Astrocyte of the spinal cord (primary cell): ENCODE results near the gene SOX15.
A peak's percentile ranks its signal among the peaks of the same experiment; 100 is the strongest.

ENCODE experiments used
- DNase-seq: peaks from one replicate; pipeline ENCODE4 v3.0.0; 2011; ENCODE audit warnings: low read depth, low spot score
- H3K4me3 ChIP-seq: 2 replicates; pipeline ENCODE4 v1.5.1; 2011; ENCODE audit warnings: low read depth, mild to moderate bottlenecking, low read length, moderate library complexity
- in situ Hi-C: cut with HindIII; loops from 2 replicates; pipeline ENCODE4 v1.10.0; 2017; ENCODE audit warnings: low sequenced_read_pairs
- TF ChIP-seq, protein P1 (sequence below): IDR thresholded peaks from 2 replicates; pipeline ENCODE4 v1.5.1; 2012; ENCODE audit warnings: low read depth, mild to moderate bottlenecking, low read length, inconsistent platforms

SOX15 gene

GRCh38 chr17:7576432-7576937 is 13.4 kb downstream of the SOX15 start:
- H3K4me3 ChIP-seq: no peak overlapping the region
- no peak for DNase-seq
- in situ Hi-C loops: no loop called here
- TF ChIP-seq, protein P1, sequence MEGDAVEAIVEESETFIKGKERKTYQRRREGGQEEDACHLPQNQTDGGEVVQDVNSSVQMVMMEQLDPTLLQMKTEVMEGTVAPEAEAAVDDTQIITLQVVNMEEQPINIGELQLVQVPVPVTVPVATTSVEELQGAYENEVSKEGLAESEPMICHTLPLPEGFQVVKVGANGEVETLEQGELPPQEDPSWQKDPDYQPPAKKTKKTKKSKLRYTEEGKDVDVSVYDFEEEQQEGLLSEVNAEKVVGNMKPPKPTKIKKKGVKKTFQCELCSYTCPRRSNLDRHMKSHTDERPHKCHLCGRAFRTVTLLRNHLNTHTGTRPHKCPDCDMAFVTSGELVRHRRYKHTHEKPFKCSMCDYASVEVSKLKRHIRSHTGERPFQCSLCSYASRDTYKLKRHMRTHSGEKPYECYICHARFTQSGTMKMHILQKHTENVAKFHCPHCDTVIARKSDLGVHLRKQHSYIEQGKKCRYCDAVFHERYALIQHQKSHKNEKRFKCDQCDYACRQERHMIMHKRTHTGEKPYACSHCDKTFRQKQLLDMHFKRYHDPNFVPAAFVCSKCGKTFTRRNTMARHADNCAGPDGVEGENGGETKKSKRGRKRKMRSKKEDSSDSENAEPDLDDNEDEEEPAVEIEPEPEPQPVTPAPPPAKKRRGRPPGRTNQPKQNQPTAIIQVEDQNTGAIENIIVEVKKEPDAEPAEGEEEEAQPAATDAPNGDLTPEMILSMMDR: no peak

GRCh38 chr17:7575959-7576358 is 13.9 kb downstream of the SOX15 start:
- TF ChIP-seq, protein P1: no peak
- H3K4me3 ChIP-seq: no peak overlapping the region
- DNase-seq: no peak
- in situ Hi-C loops: no loop called here

DNA sequence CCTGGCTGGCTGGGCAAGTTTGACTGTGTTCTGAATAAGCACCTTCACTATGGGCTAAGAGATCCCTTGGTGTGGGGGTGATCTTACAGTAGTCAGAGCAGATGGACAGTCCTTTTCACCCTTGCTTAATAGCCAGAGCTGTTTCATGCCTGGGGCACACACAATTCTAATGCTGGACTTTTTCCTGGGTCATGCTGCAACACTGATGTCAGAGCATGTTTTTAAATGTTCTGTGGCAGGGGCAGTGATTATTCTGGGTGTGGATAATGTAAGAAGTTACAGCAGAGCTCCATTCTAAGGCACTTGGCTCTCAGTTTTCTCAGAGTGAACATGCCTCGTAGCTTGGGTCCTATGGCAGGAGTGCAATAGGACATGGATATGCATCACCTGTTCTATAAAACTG is 14.4 kb downstream of the SOX15 start:
- H3K4me3 ChIP-seq: peak overlapping the region; percentile 3
- TF ChIP-seq, protein P1: no peak
- in situ Hi-C loops: no loop called here
- DNase-seq: no peak

DNA sequence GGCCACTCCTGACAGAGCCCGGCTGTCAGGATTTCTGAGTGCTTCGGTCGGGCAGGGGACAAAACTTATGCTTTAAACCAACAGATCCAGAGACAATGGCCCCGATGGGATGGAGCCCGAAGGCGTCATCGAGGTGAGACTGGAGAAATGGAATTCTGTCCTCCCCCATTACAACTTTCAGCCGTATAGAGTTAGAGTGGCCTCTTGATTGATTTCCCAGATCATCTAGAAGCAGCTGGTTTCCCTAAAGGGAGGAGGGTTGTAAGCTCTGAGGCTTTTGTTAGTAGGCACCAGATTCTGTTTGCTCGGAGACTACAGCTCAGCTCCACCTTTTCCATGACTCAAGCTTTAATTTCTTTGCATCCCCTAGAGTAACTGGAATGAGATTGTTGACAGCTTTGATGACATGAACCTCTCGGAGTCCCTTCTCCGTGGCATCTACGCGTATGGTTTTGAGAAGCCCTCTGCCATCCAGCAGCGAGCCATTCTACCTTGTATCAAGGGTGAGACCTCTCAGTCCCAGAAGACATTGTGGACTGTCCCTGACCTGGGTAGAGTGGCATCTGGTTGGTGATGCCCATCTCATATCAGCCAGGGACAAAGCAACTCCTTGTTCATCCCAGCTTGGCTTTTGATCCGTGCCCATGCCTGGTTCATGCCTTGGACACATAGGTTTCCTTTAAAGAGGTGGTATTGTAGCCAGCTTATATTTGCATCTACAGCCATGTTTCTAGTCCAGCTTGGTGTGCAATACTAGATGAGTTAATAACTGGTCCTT is 15.5 kb downstream of the SOX15 start:
- DNase-seq: peak; percentile 16
- TF ChIP-seq, protein P1: no peak
- peak overlapping the region; percentile 82 for H3K4me3 ChIP-seq
- in situ Hi-C loops: no loop called here

GRCh38 chr17:7573324-7574080 is 16.4 kb downstream of the SOX15 start:
- TF ChIP-seq, protein P1: no peak
- in situ Hi-C loops: no loop called here
- DNase-seq: peak; percentile 94
- H3K4me3 ChIP-seq: peak overlapping the region; percentile 82

GRCh38 chr17:7572588-7573323 is 17.1 kb downstream of the SOX15 start:
- in situ Hi-C loops: no loop called here
- peak; percentile 100 for DNase-seq
- peak overlapping the region; percentile 82 for H3K4me3 ChIP-seq
- TF ChIP-seq, protein P1: no peak
